GM21515 (cell line): Measurements from ENCODE around the gene MRPL55.

ENCODE experiments used
- ATAC-seq: cut with Tn5 transposase; IDR thresholded peaks from one replicate; pipeline ENCODE4 v1.9.1; 2021; ENCODE audit not compliant: unreplicated experiment

Gene MRPL55

DNA sequence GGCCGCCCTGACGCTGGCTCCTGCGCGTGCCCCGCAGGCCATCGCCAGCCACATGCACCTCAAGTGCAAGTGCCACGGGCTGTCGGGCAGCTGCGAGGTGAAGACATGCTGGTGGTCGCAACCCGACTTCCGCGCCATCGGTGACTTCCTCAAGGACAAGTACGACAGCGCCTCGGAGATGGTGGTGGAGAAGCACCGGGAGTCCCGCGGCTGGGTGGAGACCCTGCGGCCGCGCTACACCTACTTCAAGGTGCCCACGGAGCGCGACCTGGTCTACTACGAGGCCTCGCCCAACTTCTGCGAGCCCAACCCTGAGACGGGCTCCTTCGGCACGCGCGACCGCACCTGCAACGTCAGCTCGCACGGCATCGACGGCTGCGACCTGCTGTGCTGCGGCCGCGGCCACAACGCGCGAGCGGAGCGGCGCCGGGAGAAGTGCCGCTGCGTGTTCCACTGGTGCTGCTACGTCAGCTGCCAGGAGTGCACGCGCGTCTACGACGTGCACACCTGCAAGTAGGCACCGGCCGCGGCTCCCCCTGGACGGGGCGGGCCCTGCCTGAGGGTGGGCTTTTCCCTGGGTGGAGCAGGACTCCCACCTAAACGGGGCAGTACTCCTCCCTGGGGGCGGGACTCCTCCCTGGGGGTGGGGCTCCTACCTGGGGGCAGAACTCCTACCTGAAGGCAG lies 50.0 kb downstream of the MRPL55 start:
- ATAC-seq = peak; percentile 9

DNA sequence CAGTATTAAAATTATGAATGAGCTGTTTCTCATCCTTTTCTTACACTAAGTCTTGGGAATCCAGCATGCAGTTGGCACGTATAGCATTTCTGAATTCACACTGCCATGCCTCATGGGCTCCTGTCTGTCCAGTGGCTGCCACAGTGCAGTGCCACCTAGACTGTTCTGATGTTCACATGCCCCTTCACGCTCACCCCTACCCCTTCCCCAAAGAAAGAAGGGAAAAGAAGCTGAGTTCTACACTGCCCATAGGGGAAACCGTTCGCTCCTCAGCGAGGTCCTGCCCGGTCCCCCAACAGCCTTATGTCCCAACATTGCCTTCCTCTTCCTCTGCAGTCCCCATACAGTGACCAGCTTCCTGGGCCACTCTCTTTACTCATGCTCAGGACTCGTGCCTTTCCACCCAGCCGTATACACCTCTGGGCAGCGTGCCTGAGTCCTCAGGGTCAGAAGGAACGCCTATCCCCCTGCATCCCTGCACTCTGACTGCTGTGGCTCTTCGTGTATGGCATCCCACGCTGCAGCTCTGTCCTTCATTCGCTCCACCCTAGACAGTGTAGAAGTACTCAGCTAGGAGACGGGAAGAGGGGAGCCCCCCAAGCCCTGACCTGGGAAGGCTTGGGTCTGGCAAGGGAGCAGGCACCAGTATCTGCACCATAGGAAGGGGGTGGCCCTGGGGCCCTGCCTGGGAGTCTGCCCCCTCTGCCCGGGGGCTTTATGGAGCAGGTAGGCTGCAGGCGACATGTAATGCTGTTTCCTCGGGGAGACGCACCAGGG lies 50.7 kb downstream of the MRPL55 start:
- ATAC-seq = no peak
